NCI-H1105 treated with DMSO at 0.1 percent for 48 hours (cell line): ENCODE results near the gene MFSD8.
"Not testable (repeated sequence)": the region's sequence is repeated elsewhere in the genome, so short reads cannot be mapped to it uniquely, and the experiment has no call there.

Source experiments
- DNase-seq: peaks from one replicate; lab custom pipeline; 2025; lab: John Stamatoyannopoulos, UW

Gene MFSD8, protein sequence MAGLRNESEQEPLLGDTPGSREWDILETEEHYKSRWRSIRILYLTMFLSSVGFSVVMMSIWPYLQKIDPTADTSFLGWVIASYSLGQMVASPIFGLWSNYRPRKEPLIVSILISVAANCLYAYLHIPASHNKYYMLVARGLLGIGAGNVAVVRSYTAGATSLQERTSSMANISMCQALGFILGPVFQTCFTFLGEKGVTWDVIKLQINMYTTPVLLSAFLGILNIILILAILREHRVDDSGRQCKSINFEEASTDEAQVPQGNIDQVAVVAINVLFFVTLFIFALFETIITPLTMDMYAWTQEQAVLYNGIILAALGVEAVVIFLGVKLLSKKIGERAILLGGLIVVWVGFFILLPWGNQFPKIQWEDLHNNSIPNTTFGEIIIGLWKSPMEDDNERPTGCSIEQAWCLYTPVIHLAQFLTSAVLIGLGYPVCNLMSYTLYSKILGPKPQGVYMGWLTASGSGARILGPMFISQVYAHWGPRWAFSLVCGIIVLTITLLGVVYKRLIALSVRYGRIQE

DNA sequence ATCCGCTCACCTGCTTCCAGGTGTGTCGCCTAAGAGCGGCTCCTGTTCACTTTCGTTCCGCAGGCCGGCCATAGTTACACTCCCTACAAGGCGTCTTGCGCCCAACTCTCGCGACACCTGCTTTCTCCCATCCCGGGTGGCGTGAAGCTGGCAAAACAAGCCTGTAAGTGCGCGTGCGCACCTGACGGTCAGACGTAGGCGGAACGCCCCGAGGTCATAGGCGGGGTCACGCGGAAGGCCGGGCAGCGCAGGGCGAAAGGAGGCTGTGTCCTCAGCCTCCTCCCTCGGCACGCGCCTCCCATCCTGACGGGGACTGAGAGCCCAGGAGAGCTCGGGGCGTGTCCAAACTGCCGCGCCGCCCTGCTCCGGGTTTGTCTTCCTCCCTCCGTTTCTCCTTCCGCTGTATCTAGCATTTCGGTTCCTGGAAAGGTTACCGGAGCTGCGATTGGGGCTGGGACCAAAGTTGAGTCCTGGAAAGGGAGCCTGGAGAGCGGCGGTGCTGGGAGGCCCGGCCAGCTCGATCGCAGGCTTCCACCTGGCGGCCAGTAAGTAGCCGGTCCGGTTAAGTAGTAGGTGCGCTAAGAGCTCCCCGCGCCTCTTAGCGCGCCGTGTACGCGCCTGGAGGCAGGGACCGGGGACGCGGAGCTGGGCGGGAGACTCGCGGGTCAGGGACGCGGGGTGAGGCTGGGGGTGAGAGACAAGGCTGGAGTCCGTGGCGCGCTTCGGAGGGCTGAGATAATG is at the start of gene MFSD8, which contains the start of gene ABHD18:
TSS of gene MFSD8 (minus strand) at position 112 of the 741 bp plus-strand sequence. CDS start at position 72, 40 bp downstream.
TSS of gene ABHD18 (plus strand) at position 345 of the 741 bp plus-strand sequence. CDS start 17,550 bp downstream, outside the sequence.
- peak; percentile 94 for DNase-seq

DNA sequence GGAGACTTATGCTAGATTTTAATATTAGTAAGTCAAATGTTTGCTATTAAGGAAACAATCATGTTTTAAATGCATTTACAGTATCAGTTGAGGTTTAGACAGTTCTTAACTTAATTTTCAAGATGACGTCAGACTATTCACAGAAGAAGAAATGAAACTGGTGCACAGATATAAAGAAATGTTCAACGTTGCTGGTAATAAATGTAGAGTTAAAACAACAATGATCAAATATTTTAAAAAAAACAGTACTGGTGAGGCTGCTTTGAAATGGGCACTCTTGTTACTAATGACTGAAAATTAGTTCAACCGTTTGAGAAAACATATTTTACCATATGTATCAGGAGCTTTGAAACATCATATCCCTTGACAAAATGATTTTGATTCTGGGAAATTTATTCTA is 44.5 kb upstream of the MFSD8 start:
- DNase-seq = no peak

DNA sequence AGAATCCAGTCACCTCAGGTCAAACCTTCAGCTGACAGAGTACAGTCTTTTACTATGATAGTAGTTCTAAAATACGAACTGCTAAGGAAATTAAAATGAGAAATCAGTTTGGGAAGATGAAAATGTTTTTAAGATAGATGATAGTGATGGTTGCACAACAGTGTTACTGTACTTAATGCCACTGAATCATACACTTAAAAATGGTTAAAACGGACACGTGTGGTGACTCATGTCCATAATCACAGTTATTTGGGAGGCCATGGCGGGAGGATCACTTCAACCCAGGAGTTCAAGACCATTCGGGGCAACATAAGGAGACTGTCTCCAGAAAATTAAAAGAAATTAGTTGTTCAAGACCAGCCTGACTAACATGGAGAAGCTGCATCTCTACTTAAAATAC is 41.6 kb upstream of the MFSD8 start:
- no peak for DNase-seq

DNA sequence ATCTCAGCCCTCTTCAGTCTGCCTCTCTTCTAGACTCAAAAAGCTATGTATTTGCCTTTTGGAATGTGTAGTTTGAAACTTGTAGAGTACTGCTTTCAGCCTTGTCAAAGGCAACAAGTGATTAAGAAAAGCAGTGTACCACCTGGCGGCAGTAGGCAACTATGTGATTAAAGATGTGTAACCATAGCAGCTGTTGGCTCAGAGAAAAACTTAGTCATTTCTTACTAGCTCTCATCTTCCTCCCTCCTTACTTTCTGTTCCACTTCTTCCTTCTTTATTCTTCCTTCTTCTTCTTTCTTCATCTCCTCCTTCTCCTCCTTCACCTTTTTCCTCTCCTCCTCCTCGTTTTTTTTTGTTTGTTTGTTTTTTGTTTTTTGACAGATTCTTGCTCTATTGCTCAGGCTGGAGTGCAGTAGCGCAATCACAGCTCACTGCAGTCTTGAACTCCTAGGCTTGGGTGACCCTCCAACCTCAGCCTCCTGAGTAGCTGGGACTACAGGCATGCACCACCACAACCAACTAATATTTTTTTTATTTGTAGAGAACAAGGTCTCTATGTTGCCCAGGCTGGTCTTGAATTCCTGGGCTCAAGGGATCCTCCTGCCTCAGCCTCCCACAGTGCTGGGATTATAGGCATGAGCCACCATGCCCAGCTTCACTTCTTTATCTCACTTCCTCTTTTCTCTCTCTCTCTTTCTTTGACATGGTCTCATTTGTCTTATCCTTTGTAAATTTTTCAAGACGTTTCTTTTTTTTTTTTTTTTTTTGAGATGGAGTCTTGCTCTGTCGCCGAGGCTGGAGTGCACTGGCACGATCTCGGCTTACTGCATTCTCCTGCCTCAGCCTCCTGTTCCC is 32.8 kb upstream of the MFSD8 start:
- no peak for DNase-seq

DNA sequence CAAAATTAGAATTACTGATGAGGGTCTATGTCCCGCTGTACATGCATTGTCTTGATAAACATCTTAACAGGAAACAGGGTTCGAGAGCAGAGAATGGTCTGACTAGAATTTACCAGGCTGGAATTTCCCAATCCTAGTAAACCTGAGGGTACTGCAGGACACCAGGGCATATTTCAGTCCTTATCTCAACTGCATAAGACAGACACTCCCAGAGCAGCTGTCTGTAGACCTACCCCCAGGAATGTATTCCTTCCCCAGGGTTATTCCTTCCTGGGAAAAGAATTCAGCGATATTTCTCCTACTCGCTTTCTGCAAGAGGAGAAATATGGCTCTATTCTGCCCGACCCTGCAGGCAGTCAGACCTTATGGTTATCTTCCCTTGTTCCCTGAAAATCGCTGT is 31.5 kb upstream of the MFSD8 start:
- not testable (repeated sequence) for DNase-seq

DNA sequence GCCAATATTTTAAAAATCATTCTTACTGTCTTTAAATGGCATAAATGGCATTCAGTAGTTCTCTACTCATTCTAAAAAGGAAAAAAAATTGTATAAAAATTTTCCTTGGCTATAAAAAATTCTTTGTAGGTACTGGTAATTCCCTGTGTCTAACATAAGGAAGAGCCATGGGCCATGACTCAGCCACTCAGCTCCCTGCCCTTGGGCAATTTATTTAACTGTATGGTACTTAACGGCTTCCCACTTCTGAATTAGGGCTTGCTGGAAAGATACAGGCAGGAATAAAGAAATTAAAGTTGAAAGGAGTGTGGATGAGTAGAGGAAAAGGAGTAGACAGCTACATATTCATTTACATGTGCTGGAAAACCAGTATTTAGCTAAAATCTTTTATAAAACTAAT is 30.8 kb upstream of the MFSD8 start:
- DNase-seq = no peak

DNA sequence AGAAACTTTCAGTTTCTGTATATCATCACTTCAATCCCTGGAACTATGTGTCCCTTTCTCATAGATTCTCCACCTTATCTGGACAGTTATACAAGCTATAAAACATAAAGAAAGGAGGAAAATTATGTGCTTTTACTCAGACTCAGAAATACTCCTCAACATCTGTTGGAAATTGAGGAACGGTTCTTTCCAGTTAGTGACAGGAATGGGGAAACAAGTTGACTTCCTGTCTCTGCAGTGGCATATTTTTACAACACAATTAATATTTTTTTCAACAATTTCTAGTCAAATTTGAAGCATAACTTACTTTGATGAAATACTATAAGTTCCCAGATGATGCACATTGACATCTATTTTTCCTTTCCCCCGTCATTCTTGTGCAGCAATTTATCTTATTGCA is 28.2 kb upstream of the MFSD8 start:
- DNase-seq = no peak

DNA sequence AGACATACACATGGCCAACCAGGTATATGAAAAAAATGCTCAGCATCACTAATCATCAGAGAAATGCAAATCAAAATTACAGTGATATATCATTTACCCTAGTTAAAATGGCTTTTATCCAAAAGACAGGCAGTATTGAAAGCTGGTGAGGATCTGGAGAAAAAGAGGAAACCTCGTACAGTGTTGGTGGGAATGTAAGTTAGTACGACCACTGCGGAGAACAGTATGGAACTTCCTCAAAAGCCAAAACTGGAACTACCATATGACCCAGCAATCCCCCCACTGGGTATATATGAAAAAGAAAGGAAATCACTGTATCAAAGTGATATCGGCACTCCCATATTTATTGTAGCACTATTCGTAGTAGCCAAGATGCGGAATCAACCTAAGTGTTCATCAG is 23.7 kb upstream of the MFSD8 start:
- DNase-seq = no peak

DNA sequence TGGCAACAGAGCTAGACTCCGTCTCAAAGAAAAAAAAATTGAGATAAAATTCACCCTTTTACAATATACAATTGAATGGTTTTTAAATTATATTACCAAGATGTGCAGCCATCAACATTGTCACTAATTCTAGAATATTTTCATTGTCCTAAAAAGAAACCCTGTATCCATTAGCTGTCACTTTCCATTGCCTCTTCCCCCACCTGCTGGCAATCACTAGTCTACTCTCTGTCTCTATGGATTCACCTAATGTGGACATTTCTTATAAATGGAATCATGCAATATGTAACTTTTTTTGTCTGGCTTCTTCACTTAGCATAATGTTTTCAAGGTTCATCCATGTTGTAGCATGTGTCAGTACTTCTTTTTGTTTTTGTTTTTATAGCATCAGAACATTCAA is 21.0 kb upstream of the MFSD8 start:
- no peak for DNase-seq

DNA sequence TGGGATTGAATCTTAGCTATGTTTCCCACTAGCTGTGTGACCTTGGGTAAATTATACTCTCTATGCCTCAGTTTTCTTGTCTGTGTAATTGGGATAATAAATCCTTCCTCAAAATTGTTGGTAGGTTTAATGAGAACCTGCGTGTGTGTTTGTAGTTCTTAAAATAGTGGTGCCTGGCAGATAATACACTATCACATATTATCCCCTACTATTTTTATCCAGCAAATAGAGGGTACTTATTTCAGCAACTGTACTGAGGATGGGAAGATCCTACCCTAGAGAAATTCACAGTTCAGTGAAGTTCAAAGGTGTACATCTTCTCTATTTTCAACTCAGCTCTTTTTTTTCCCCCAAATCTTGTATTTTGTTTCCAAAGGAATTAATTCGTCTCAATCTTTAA is 17.5 kb upstream of the MFSD8 start:
- no peak for DNase-seq

DNA sequence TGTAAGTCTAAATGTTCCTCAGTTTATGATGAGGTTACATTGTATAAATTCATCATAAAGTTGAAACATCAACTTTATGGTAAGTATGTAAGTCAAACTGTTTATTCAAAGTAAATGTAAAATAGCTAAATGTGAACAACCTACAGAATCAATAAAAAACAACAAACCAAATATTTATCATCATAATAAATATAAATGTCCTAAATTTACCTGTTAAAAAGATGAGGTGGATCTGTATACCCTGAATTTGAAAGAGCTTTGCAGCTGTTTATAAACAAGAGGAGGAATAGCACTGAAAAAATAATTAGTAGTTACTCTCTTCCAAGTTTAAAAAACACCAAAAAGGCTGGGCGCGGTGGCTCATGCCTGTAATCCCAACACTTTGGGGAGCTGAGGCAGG is 14.0 kb upstream of the MFSD8 start:
- DNase-seq = no peak

DNA sequence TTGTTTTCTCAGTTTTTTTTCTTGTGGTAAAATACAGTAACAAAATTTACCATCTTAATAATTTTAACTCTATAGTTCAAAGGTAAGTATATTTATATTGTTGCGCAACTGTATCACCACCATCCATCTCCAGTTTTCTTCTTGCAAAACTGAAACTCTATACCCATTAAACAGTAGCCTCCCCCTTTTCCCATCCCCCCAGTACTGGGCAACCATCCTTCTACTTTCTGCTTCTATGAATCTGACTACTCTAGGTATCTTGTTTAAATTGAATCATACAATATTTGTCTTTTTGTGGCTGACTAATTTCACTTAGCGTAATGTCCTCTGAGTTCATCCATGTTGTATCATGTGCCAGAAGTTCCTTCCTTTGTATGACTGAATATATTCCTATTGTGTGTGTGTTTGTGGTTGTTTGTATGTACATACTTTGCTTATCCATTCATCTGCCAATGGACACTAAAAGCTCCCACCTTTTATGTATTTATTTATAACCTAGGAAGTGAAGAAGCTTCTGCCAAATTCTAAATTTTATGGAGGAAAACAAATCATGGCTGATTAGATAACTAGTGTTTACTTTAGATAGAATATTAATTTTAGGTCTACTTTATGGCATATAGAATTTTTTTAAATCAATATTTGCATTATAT is 10.3 kb upstream of the MFSD8 start:
- DNase-seq = no peak

DNA sequence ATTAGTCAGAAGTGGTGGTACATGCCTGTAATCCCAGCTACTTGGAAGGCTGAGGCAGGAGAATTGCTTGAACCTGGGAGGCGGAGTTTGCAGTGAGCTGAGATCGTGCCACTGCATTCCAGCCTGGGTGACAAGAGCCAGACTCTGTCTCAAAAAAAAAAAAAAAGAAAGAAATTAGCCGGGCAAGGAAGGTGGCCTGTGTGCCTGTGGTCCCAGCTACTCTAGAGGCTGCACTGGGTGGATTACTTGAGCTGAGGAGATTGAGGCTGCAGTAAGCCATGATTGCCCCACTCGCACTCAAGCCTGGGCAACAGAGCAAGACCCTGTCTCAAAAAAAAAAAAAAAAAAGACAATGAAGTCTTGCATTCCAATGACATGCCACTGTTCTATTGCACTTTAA is 6.0 kb upstream of the MFSD8 start:
- DNase-seq = not testable (repeated sequence)

DNA sequence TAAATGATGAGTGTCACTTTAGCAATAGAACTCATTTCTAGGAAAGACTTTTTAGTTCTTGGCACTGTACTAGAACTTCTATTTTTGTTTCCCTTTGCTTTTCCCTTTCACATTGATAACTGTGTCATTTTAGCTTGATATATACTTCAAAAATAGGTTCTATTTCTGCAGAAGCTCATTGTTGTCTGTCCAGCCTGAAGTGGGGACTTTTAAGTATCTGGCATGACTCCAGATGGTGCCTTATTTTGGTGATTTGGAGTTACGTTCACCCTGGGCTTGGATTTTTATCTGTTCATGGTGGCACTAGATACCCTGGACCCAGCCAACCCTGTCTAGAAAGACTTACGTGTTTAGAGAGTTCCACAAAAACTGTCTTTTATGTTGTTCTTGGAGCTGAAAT is 3.6 kb upstream of the MFSD8 start:
- DNase-seq = peak; percentile 2

DNA sequence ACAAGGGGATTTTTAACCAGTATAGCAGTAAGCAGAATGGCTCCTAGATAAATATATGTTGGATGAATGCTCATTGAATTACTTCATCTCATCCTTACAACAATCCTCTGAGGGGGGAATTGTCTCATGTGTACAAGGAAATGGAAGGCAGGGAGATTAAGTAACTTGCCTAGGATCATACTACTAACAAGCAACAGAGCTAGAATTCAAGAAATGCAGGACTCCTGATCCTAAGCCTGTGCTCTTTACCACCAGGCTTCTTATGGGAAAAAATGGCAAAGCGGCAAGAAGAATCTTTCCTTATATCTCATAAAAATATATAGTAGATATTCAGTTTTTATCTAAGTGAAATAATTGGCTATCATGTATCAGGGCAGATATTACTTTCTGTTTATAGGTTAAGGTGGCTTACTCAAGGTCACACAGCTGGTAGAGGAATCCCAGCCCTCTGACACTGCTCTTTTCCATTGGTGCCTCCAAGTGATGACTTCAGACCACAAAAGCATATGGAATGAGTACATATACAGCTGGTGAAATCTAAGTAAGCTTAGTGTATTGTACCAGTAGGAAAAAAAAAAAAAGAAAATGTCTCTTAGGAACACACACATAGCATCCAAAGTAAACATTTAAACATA is 2.3 kb upstream of the MFSD8 start:
- no peak for DNase-seq

DNA sequence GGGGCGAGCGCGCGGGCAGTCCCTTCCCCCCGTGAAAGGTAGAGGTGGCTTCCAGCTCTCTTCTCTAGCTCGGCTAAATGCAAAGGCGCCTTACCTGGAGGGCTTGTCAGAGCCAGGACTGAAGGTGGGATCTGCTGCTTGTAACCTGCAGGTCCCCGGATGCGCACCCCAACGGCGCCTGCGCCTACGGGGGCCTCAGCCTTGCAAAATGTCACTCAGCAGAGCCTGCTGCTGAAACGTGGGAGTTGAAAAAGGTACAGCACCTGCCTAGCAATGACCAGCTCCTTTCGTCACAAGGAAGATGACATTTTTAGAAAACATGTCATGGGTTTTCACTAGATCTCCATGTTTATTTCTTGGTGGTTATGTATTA is 816 bp upstream of the MFSD8 start:
- DNase-seq = peak; percentile 57

DNA sequence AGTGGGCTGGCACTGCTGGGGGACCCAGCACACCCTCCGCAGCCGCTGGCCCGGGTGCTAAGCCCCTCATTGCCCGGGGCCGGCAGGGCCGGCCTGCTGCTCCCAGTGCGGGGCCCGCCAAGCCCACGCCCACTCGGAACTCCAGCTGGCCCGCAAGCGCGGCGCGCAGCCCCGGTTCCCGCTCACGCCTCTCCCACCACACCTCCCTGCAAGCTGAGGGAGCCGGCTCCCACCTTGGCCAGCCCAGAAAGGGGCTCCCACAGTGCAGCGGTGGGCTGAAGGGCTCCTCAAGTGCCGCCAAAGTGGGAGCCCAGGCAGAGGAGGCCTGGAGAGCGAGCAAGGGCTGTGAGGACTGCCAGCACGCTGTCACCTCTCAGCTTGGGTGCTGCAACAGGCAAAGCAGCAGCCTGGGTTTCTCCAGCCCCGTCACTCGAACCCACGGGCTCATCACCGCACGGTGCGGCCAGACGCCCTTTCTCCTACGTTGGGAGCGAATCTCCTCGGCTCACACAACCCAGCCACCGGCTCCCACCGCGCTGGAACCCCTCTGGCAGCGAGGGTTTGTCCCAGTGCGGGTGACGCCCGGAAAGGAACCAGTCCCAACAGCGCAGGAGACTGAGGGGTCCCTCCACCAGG is 429 bp downstream of the MFSD8 start:
- not testable (repeated sequence) for DNase-seq

DNA sequence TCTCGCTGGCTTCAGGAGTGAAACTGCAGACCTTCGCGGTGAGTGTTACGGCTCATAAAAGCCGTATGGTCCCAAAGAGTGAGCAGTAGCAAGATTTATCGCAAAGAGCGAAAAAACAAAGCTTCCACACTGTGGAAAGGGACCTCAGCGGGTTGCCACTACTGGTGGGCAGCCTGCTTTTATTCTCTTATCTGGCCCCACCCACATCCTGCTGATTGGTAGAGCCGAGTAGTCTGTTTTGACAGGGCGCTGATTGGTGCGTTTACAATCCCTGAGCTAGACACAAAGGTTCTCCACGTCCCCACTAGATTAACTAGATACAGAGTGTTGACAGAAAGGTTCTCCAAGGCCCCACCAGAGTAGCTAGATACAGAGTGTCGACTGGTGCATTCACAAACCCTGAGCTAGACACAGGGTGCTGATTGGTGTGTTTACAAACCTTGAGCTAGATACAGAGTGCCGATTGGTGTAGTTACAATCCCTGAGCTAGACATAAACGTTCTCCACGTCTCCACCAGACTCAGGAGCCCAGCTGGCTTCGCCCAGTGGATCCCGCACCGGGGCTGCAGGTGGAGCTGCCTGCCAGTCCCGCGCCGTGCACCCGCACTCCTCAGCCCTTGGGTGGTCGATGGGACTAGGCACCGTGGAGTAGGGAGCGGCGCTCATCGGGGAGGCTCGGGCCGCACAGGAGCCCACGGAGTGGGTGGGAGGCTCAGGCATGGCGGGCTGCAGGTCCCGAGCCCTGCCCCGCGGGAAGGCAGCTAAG is 1.2 kb downstream of the MFSD8 start:
- DNase-seq = not testable (repeated sequence)

DNA sequence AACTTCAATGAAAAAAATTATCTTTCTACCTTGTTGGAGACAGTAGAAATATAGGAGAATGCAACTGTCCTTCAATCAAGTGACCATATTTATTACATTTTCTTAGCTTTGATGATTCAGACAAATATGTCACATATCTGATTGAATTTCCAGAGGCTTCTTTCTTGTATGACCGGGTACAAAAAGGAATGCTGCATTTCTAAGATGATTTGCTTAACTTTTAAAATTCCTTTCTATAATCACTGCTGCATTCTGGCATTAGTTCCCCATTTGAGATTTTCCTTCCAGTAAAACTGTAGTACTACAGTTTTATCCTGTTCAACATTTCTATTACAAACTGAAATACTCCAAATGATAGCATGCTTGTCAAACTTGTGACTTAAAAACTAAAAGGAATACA is 5.2 kb downstream of the MFSD8 start:
- DNase-seq = no peak

DNA sequence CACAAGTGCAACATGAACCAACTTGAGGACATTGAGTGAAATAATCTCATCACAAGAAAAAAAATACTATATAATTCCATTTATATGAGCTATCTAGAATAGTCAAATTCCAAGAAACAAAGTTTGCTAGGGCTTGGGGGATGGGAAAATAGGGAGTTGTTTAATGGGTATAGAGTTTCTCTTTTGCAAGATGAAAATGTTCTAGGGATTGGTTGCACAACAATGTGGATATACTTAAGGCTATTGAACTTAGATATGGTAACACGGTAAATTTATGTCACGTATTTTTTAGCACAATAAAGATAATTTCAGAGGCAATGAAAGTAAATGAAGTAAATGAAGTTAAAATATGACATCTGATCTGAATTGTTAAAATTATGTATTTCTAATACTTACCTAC is 7.9 kb downstream of the MFSD8 start:
- DNase-seq = no peak
